Mucosa of rectum (tissue), 2 donors: Measurements from ENCODE around the gene GRPEL1.

Experiments used
- H3K27ac ChIP-seq, 2 donors: one replicate each; pipeline ENCODE4 v1.7.0; 2013; ENCODE audit warnings: inconsistent platforms in 2 of 2, low read depth in 2 of 2, low read length in 2 of 2
- H3K27me3 ChIP-seq, 2 donors: one replicate each; pipeline ENCODE4 v1.7.0; 2013; ENCODE audit warnings: low read length in 2 of 2; ENCODE audit not compliant: control insufficient read depth in 2 of 2, insufficient read depth in 2 of 2
- H3K36me3 ChIP-seq, 2 donors: one replicate each; pipeline ENCODE4 v1.7.0; 2013; ENCODE audit warnings: low read length in 2 of 2; ENCODE audit not compliant: control insufficient read depth in 2 of 2, insufficient read depth in 2 of 2
- H3K4me1 ChIP-seq, 2 donors: one replicate each; pipeline ENCODE4 v1.7.0; 2013; ENCODE audit warnings: low read length in 2 of 2, mild to moderate bottlenecking in 1 of 2; ENCODE audit not compliant: control insufficient read depth in 2 of 2, insufficient read depth in 2 of 2
- H3K4me3 ChIP-seq, 2 donors: one replicate each; pipeline ENCODE4 v1.7.0; 2013; ENCODE audit warnings: low read length in 2 of 2
- H3K9ac ChIP-seq, 2 donors: one replicate each; pipeline ENCODE4 v1.7.0; 2013; ENCODE audit warnings: low read length in 2 of 2, low read depth in 1 of 2, mild to moderate bottlenecking in 1 of 2
- H3K9me3 ChIP-seq, 2 donors: one replicate each; pipeline ENCODE4 v1.7.0; 2013; ENCODE audit warnings: low read length in 2 of 2; ENCODE audit not compliant: control insufficient read depth in 2 of 2
- donor health status: healthy.
- donor health status: Normal muscosa, but diverticular disease.

The GRPEL1 gene

DNA sequence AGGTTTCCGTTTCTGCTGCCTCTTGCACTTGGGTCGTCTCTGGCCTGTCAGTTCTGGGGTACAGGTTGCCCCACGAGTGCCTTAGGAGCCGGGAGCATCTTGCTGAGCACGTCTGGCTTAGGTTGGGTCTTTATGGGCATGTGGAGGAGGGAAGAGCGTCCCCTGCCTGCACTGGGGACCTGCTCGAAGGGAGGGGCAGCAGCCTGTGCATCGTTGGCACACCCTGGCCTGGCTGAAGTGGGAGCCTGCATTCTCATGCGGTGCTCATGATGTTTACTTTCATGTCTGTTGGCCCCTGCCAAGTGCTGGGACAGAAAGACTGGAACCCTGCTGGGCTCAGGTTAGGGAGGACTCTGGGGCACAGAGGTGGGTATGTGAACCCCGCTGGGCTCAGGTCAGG is 48.5 kb downstream of the GRPEL1 start:
- H3K4me1 ChIP-seq, result no peaks in the 10 kb centered on the region
- no peaks in the 10 kb centered on the region for H3K27me3 ChIP-seq
- H3K9me3 ChIP-seq, result no peaks in the 10 kb centered on the region
- H3K9ac ChIP-seq, result no peak overlapping the region
- no peak overlapping the region for H3K4me3 ChIP-seq
- H3K27ac ChIP-seq, result no peak overlapping the region
- peaks cover 57 to 79% of the 10 kb centered on the region in 2 donors for H3K36me3 ChIP-seq

DNA sequence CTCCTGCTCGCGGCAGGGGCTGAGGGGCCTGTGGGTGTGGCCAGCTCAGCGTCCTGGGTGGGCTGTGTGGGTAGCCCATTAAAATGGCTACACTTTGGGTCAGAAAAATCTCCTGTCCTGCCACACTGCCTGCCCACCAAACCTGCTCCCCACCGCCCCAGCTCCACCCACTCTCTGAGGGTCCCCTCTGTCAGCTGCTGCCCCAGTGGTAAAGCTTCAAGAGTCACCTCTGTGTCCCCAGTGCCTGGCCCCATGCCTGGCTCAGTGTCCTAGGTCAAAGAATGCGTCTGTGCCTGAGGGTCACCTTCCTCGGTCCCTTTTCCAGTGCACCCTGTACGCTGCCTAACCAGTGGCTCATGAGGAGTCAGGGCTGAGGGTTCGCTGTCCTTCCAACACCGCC is 49.6 kb downstream of the GRPEL1 start:
- no peak overlapping the region for H3K9ac ChIP-seq
- H3K27me3 ChIP-seq, result no peaks in the 10 kb centered on the region
- H3K9me3 ChIP-seq, result no peaks in the 10 kb centered on the region
- peaks cover 60 to 74% of the 10 kb centered on the region in 2 donors for H3K36me3 ChIP-seq
- no peak overlapping the region for H3K27ac ChIP-seq
- H3K4me1 ChIP-seq, result no peaks in the 10 kb centered on the region
- no peak overlapping the region for H3K4me3 ChIP-seq

DNA sequence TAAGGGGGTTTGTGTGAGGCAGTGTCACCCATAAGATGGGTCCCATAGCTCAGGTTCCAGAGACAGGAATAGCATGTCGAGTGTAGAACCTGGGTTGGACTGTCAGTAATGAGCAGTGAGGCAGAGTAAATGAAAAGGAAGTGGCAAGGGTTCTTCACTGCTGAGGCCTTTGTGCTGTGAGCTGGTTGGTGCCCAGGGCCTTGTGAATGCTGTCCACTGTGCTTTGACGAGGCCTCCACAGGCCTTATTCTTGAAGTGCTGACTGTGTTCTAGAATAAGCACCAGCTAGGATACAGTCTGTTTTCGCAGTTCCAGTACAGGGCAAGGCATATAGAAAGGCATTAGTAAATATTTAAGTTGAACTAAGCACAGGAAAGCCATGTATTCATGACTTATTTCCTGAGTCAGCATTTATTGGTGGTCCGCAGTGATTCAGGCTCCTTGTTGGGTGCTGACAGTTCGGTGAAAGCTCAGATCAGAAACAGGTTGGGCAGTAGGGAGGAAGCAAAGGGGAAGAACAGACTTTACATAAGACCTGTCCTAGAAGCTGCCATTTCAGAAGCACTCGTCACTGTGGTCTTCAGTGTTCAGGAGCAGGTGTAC is 50.3 kb downstream of the GRPEL1 start:
- Histone ChIP-seq H3K4me3 (no peak overlapping the region), H3K4me1 (no peaks in the 10 kb centered on the region), H3K27me3 (no peaks in the 10 kb centered on the region), H3K36me3 (peaks cover 66 to 75% of the 10 kb centered on the region in 2 donors), H3K9me3 (no peaks in the 10 kb centered on the region), H3K27ac (no peak overlapping the region), H3K9ac (no peak overlapping the region)

DNA sequence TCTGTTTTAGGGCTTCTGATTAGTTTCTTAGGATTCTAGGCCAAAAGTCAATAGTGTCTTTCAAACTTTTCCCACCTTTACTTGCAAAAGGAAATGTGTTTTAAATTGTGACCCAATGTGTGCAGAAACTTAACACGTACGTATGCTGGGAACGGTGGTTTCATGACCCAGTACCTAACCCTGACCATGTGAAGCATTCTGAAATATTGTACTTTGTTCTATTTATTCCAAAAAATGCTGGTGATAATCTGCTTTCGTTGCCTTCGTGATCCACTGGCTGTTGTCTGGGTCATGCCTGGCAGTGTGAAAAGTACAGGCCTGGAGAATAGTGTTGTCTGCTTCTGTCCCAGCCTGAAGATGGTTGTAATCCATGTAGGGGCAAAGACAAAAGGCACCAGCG is 51.4 kb downstream of the GRPEL1 start:
- H3K27ac ChIP-seq, result no peak overlapping the region
- peaks cover 65 to 68% of the 10 kb centered on the region in 2 donors for H3K36me3 ChIP-seq
- no peaks in the 10 kb centered on the region for H3K4me1 ChIP-seq
- no peaks in the 10 kb centered on the region for H3K27me3 ChIP-seq
- no peak overlapping the region for H3K9ac ChIP-seq
- no peaks in the 10 kb centered on the region for H3K9me3 ChIP-seq
- H3K4me3 ChIP-seq, result no peak overlapping the region

DNA sequence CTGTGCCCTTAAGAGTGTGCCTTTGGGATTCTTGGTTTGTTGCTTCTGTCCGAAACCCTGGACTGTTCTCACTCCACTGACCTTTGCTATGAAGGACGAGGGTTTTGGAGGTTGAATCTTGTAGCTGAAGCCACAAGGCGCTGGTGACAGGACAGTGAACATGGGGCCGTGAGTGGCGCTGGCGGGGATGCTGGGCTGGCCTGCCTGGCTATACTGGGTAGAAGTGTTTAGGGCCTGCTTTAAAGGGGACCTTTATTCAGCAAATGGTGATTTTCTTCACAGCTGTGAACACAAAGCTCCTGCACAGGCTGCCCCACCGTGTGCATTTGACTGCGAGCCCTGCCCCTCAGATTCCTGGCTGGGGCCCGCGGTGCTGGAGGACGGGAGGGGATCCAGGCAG is 51.8 kb downstream of the GRPEL1 start:
- Histone ChIP-seq H3K27me3 (no peaks in the 10 kb centered on the region), H3K9me3 (no peaks in the 10 kb centered on the region), H3K9ac (no peak overlapping the region), H3K4me1 (no peaks in the 10 kb centered on the region), H3K36me3 (peaks cover 64 to 70% of the 10 kb centered on the region in 2 donors), H3K27ac (no peak overlapping the region), H3K4me3 (no peak overlapping the region)

DNA sequence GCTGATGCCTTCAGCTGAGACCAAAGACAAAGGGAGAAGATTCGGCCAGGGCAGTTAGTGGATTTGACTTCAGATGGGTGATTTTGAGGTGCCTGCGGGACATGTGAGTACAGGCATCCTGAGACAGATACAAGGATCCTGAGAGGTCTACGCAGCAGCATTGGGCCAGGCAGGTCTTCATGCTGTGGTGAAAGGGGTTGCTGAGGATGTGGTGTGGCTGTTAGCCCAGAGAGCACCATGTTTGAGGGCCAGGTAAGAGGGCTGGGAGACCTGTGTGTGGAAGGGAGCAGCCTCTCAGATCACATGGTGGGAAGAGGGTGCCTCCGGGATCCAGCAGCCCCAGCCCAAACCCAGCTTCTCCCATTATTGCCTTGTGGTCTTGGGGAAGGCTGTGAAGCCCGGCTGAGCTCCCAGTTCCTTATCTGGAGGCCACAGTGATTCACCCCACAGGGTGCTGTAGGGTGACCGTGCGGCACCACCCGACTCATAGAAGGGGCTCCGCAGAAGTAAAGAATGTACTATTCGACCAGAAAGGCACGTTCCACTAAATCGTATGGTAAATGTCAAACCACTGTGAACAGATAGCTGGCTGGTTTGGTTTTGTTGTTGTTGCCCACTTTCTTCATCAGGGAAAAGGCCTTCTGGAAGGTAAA is 52.4 kb downstream of the GRPEL1 start:
- Histone ChIP-seq H3K9ac (no peak overlapping the region), H3K27ac (no peak overlapping the region), H3K4me3 (no peak overlapping the region), H3K9me3 (no peaks in the 10 kb centered on the region), H3K27me3 (no peaks in the 10 kb centered on the region), H3K4me1 (no peaks in the 10 kb centered on the region), H3K36me3 (peaks cover 64 to 69% of the 10 kb centered on the region in 2 donors)

DNA sequence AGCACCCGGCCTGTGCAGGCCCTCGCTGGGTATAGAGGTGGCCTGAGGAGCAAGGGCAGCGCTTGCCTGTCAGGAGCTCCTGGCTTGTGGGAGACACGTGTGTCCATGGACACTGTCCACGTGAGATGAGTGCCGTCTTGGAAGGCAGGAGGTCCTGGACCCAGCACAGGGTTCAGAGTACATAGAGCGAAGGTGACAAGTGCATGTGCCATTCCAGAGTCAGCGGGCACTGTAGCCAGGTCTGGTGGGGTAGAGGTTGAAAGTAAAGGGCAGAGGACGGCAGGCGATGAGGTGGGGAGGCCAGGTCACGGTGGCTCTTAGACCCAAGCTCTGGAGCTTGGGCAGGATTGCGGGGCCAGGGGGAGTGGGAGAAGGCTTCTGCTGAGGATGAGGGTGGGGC is 53.0 kb downstream of the GRPEL1 start:
- H3K4me3 ChIP-seq, result no peak overlapping the region
- H3K27ac ChIP-seq, result no peak overlapping the region
- peaks cover 64 to 75% of the 10 kb centered on the region in 2 donors for H3K36me3 ChIP-seq
- H3K4me1 ChIP-seq, result no peaks in the 10 kb centered on the region
- H3K9me3 ChIP-seq, result no peaks in the 10 kb centered on the region
- no peak overlapping the region for H3K9ac ChIP-seq
- H3K27me3 ChIP-seq, result no peaks in the 10 kb centered on the region

DNA sequence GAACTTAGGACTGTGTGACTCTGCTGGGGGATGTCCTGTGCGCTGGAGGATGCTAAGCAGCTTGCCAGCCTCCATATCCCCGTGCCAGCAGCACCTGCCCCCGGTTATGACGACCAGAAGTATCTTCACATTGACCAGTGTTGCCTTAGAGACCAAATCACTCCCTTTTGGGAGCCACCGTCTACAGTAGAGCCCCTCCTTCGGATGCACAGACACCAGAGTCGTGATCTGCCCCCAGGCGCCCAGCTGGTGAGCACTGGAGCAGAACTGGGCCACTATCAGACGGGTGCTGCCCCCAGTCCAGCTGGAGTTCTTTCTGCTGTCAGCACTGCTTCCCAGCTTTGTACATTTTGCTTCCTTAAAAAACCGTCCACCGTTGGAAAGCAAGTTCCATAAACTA is 54.7 kb downstream of the GRPEL1 start:
- no peak overlapping the region for H3K4me3 ChIP-seq
- H3K27me3 ChIP-seq, result no peaks in the 10 kb centered on the region
- H3K9ac ChIP-seq, result no peak overlapping the region
- no peak overlapping the region for H3K27ac ChIP-seq
- H3K36me3 ChIP-seq, result peaks cover 70 to 80% of the 10 kb centered on the region in 2 donors
- no peaks in the 10 kb centered on the region for H3K9me3 ChIP-seq
- H3K4me1 ChIP-seq, result no peaks in the 10 kb centered on the region

DNA sequence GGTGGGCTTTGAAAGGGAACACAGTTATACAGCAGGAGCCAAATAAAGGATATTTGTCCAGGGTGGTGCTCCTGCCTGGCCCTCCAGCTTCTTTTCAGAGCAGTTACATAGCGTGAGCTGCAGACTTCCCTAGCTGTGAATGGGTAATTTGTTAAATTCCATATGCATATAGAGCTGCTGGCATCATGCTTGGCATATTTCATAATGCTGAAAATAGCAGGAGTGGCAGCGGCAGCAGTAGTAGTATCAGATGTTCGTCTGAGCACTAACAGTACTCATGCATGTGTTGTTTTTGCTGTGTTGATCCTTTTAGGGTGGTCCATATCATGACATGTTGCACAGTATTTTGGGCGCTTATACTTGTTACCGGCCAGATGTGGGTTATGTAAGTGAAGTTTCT is 58.3 kb downstream of the GRPEL1 start:
- H3K4me1 ChIP-seq, result no peaks in the 10 kb centered on the region
- H3K36me3 ChIP-seq, result peaks cover 55 to 62% of the 10 kb centered on the region in 2 donors
- H3K9me3 ChIP-seq, result no peaks in the 10 kb centered on the region
- no peak overlapping the region for H3K27ac ChIP-seq
- H3K4me3 ChIP-seq, result no peak overlapping the region
- H3K9ac ChIP-seq, result no peak overlapping the region
- no peaks in the 10 kb centered on the region for H3K27me3 ChIP-seq
